ENCODE data around the gene BUD13.

DNA sequence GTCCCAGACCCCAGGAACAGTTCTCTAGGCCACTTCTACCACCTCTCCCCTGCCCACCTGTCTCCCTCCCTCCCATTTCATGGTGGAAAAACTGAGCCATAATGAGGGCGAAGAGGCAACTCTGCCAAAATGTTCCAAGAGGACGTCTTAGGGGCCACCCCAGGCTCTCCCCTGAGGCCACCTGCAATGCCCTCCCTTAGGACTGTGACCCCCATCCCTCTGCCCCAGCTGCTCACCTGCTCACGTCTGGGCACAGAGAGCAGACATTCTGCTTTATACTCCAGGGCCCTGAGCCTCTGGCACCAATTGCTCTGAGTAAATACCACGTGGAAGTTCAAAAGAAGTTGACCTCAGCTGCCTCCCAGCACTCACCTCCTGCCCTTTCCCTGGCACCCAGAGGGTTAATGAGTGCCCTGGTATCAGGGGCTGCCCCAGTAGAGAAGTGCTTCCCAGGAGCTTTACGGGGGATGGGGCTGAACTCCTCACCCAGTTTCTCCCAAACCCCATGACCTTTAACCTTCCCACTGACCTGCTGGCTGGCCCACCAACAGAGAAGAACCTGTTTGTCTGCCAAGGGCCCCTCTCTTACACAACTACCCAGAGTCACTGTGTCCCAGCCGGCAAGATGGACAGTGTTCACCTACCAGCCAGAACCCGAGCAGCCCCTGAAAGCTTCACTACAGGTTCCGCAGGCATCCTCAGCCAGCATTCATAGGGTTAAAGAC is 19.5 kb upstream of the BUD13 start:
- no peak for TF ChIP-seq CTCF (IDR thresholded peaks at IDR 0.05)
- TF ChIP-seq EP300 (IDR thresholded peaks at IDR 0.05), result no peak
- no peak for TF ChIP-seq POLR2AphosphoS5 (IDR thresholded peaks at IDR 0.05)

Data from esophagus muscularis mucosa (tissue), 4 donors.